ENCODE data around the gene ABCC8. TPM values are rescaled to one million over a fixed set of nuclear protein-coding genes. Genes with fewer than 3 reads are reported as not detected.

Gene ABCC8
- total RNA-seq, 1 donor from 2014 or later: 4.9 TPM

DNA sequence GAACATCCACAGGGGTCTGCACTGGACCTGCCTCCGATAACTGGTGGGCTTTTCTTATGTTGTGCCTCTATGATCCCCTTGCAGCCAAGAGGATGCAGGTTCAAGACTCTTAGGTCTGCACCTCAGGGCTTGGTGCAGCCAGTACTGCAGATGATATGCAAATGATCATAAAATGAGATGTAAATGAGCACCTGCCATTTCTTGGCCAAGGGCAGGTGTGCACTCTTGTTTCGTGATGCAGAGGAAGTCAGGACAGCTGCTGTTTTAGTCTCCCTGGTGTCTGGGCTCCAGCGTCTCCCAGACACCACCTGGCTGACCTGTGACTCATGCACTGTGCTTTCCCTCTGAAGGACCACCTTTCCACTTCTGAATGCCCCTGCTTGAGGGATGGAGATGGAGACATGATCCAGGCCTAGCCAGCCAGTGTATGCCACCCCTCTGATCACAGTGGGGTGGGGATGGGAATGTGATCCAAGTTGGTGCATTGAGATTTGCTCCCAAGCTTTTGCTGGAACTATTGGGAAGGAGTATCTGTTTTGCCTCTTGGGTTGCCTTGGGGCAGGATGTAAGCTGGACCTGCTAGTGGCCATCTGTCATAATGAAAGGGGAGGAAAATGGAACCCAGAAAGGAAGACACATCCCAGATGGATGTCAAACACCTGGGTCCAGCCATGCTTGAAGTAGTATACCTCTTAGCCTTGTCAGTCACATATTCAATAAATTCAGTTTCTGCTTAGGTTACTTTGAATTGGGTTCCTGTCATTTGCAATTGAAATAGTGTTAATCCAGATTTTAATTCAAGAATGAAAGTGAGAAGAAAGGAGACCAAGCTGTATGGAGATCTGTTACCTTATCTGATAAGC, 84.9 kb downstream of the ABCC8 start:
- H3K36me3 ChIP-seq: no peaks in the 10 kb centered on the region
- TF ChIP-seq, protein P1, sequence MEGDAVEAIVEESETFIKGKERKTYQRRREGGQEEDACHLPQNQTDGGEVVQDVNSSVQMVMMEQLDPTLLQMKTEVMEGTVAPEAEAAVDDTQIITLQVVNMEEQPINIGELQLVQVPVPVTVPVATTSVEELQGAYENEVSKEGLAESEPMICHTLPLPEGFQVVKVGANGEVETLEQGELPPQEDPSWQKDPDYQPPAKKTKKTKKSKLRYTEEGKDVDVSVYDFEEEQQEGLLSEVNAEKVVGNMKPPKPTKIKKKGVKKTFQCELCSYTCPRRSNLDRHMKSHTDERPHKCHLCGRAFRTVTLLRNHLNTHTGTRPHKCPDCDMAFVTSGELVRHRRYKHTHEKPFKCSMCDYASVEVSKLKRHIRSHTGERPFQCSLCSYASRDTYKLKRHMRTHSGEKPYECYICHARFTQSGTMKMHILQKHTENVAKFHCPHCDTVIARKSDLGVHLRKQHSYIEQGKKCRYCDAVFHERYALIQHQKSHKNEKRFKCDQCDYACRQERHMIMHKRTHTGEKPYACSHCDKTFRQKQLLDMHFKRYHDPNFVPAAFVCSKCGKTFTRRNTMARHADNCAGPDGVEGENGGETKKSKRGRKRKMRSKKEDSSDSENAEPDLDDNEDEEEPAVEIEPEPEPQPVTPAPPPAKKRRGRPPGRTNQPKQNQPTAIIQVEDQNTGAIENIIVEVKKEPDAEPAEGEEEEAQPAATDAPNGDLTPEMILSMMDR (IDR thresholded peaks at IDR 0.05): no peak

GRCh38 chr11:17389957-17390649, 86.5 kb downstream of the ABCC8 start:
- Histone ChIP-seq H3K4me3 (peak overlapping the region; percentile 47), H3K27me3 (ENCODE audit: low read depth) (peaks cover 8% of the 10 kb centered on the region), H3K9me3 (no peaks in the 10 kb centered on the region), H3K4me1 (peaks cover 11% of the 10 kb centered on the region), H3K27ac (no peak overlapping the region), H3K36me3 (no peaks in the 10 kb centered on the region)
- intact Hi-C loops (cut with DNase I): no loop called here
- ATAC-seq: no peak
- no peak for DNase-seq
- TF ChIP-seq, protein P1 (IDR thresholded peaks at IDR 0.05): no peak

More for the DNA sequence above, 84.9 kb downstream of the ABCC8 start:
- no peaks in the 10 kb centered on the region for H3K9me3 ChIP-seq
- peaks cover 8% of the 10 kb centered on the region for H3K27me3 ChIP-seq (ENCODE audit: low read depth)
- H3K27ac ChIP-seq: no peak overlapping the region
- DNase-seq (no peak), ATAC-seq (no peak)
- intact Hi-C loops (cut with DNase I): no loop called here
- peaks cover 5% of the 10 kb centered on the region for H3K4me1 ChIP-seq
- H3K4me3 ChIP-seq: no peak overlapping the region

DNA sequence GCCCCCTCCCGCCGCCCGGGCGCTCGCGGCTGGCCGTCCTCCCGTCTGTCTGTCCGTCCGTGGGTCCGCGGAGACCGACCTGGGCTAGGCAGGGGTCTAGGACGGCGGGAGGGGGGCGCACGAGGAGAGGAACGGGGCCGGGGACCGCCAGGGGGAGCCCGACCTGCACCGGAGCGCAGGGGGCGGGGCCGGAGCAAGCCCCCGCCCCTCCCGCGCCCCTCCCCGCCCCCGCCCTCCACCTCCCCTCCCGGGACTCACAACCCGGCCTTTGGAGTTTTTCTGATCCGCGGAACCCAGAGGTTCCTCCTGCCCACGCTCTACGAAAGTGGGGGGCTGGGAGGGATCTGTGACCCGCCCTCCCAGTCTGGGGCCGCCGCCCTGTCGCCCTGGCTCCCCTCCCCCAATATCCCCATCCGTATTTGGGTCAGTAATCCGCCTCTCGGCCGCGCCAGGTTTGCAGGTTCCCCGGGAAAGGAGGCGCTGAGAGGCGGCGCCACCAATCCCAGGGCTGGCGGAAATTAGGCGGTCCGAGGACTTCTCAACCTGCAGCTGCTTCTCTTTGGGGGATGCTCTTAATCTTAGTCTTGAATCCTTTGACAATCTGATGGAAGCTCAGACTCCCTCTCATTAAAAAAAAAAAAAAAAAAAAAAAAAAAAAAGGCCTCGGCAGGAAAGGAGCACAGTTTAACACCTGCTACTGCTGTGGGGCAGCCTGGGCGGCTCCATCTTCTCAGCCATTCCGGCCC, 87.3 kb downstream of the ABCC8 start:
- Histone ChIP-seq H3K9me3 (no peaks in the 10 kb centered on the region), H3K4me3 (peak overlapping the region; percentile 47), H3K27ac (no peak overlapping the region), H3K4me1 (peaks cover 11% of the 10 kb centered on the region), H3K36me3 (no peaks in the 10 kb centered on the region), H3K27me3 (ENCODE audit: low read depth) (peaks cover 10% of the 10 kb centered on the region)
- intact Hi-C loops (cut with DNase I): no loop called here
- TF ChIP-seq, protein P1 (IDR thresholded peaks at IDR 0.05): peak; percentile 64
- DNase-seq (peak; percentile 86), ATAC-seq (peak; percentile 85 to 89)

DNA sequence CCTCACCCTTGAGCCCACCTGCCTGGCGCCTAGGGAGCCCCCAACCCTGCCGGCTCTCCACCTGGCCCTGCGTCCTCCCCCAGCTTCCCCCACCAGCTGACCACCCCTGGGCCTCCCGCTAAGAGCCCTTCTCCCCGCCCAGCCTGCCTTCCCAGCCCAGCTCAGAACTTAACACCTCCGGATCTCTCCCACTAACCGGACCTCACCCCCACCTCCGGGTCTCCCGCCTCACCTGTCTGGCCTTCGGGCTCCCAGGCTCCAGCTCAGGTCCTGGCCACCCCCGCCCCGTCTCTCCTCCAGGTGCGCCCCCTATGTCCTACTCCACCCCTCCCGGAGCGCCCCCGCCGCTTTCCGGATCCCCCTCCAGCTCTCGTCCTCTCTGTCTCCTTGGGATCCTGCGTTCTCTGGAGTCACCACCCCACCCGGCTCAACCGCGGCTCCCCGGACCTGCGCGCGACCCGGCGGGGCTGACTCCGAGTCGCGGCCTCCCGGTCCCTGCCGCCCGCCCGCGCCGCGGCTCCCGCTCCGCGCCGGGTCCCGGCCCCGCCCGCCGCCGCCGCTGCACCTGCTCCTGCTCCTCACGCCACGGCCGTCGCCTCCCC, 87.9 kb downstream of the ABCC8 start, which contains the start of gene KCNJ11:
KCNJ11 (minus strand) TSS at position 51 of the 602 bp plus-strand sequence. CDS start 568 bp downstream, outside the sequence.
- Histone ChIP-seq H3K4me1 (peaks cover 11% of the 10 kb centered on the region), H3K27me3 (ENCODE audit: low read depth) (peaks cover 12% of the 10 kb centered on the region), H3K27ac (no peak within 1 kb of the TSS), H3K4me3 (peak within 1 kb of the TSS; percentile 47), H3K36me3 (no peaks in the 10 kb centered on the region), H3K9me3 (no peaks in the 10 kb centered on the region)
- DNase-seq (no peak), ATAC-seq (peak in 1 of 2 donors; percentile 64)
- TF ChIP-seq, protein P1 (IDR thresholded peaks at IDR 0.05): no peak
- intact Hi-C loops (cut with DNase I): no loop called here

DNA sequence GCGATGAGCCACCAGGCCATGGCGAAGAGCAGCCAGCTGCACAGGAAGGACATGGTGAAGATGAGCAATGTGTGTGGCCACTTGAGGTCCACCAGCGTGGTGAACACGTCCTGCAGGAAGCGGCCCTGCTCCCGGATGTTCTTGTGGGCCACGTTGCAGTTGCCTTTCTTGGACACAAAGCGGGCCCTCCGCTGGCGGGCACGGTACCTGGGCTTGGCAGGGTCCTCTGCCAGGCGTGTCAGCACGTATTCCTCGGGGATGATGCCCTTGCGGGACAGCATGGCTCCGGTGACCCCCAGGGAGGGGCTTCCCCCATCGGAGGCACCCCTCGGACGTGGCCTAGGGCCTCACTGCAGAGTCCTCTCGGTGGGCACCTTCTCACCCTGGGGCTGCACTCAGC, 88.8 kb downstream of the ABCC8 start:
- Histone ChIP-seq H3K36me3 (no peaks in the 10 kb centered on the region), H3K9me3 (no peaks in the 10 kb centered on the region), H3K4me1 (peaks cover 11% of the 10 kb centered on the region), H3K27me3 (ENCODE audit: low read depth) (peaks cover 12% of the 10 kb centered on the region), H3K27ac (no peak overlapping the region), H3K4me3 (no peak overlapping the region)
- ATAC-seq (no peak), DNase-seq (no peak)
- TF ChIP-seq, protein P1 (IDR thresholded peaks at IDR 0.05): no peak
- intact Hi-C loops (cut with DNase I): no loop called here
